CD4-positive, alpha-beta T cell (primary cell): ENCODE measurements around the gene TIMM13. TPM values are rescaled to one million over a fixed set of nuclear protein-coding genes. Genes with fewer than 3 reads are reported as not detected.

Experiments
- ATAC-seq: fragments of 200-7000 bp; cut with Tn5 transposase; one replicate; pipeline ENCODE4 v1.10.0; 2022; ENCODE audit warnings: mild to moderate bottlenecking; ENCODE audit not compliant: poor library complexity
- CTCF ChIA-PET: fragments of 350-600 bp; sonication (Branson Sonifier 250); formaldehyde crosslinking; loops from one replicate; lab custom pipeline; 2021; ENCODE audit warnings: antibody characterized with exemption, inconsistent platforms; lab: Charles Lee
- POLR2A ChIA-PET: fragments of 350-600 bp; sonication (Branson Sonifier 250); formaldehyde crosslinking; loops from one replicate; lab custom pipeline; 2021; ENCODE audit warnings: antibody characterized with exemption, inconsistent platforms; lab: Charles Lee
- DNase-seq, 14 experiments: peaks; one replicate each; pipeline ENCODE4 v3.0.0-alpha.2; 2013 to 2020; ENCODE audit warnings: mixed read lengths in 2 of 14
- H3K27ac ChIP-seq, 2 donors: one replicate each; pipeline versions ENCODE4 v1.5.1 to v1.7.0; 2013; ENCODE audit warnings: low read length in 2 of 2, low read depth in 1 of 2, mild to moderate bottlenecking in 1 of 2
- H3K27me3 ChIP-seq, 2 experiments: 1 replicate in 1 of 2; 2 replicates in 1 of 2; pipeline versions ENCODE4 v1.6.1 to v1.7.0; 2013; ENCODE audit warnings: low read length in 2 of 2, control low read depth in 1 of 2, mild to moderate bottlenecking in 1 of 2, moderate library complexity in 1 of 2; ENCODE audit not compliant: insufficient read depth in 2 of 2, control insufficient read depth in 1 of 2
- H3K36me3 ChIP-seq: one replicate; pipeline ENCODE4 v1.6.1; 2013; ENCODE audit warnings: low read length, control low read depth; ENCODE audit not compliant: insufficient read depth
- H3K4me1 ChIP-seq: one replicate; pipeline ENCODE4 v1.6.1; 2013; ENCODE audit warnings: low read length, control low read depth; ENCODE audit not compliant: insufficient read depth
- H3K4me3 ChIP-seq: one replicate; pipeline ENCODE4 v1.5.1; 2013; ENCODE audit warnings: mild to moderate bottlenecking, low read length, moderate library complexity
- H3K9me3 ChIP-seq, 2 experiments: 1 replicate in 1 of 2; 2 replicates in 1 of 2; pipeline versions ENCODE4 v1.6.1 to v1.7.0; 2013; ENCODE audit warnings: low read length in 2 of 2, mild to moderate bottlenecking in 2 of 2, control low read depth in 1 of 2, moderate library complexity in 1 of 2; ENCODE audit not compliant: control insufficient read depth in 1 of 2, insufficient read depth in 1 of 2
- H3K27ac Mint-ChIP-seq: one replicate; pipeline ENCODE4 v1.8.0; 2020; ENCODE audit warnings: mixed read lengths
- H3K27me3 Mint-ChIP-seq: one replicate; pipeline ENCODE4 v1.8.0; 2021; ENCODE audit warnings: mixed read lengths
- H3K36me3 Mint-ChIP-seq: one replicate; pipeline ENCODE4 v1.8.0; 2021; ENCODE audit warnings: low read depth, mixed read lengths
- H3K4me1 Mint-ChIP-seq: one replicate; pipeline ENCODE4 v1.8.0; 2021; ENCODE audit warnings: low read depth, mixed read lengths
- H3K4me3 Mint-ChIP-seq: one replicate; pipeline ENCODE4 v1.8.0; 2020; ENCODE audit warnings: mild to moderate bottlenecking, mixed read lengths
- H3K9me3 Mint-ChIP-seq: one replicate; pipeline ENCODE4 v1.8.0; 2020; ENCODE audit warnings: mixed read lengths
- CTCF ChIP-seq: fragments of 200-600 bp; IDR thresholded peaks from one replicate; pipeline ENCODE4 v1.8.0; 2022; ENCODE audit warnings: antibody characterized with exemption, mild to moderate bottlenecking
- intact Hi-C, 2 experiments: fragments of 100-400 bp; cut with DNase I in 1 of 2; cut with micrococcal nuclease in 1 of 2; formaldehyde crosslinking; loops; one replicate each; pipeline versions ENCODE4 v1.15.1 to v1.9.0; 2023 to 2025; cut with DNase I, micrococcal nuclease
- total RNA-seq, 174 experiments: library from RNA in 2 of 174; stranded (reverse) in 2 of 174; gene quantifications; one replicate each; pipeline ENCODE4 v1.2.3 and lab custom pipeline; 2021 to 2026

Gene TIMM13
- total RNA-seq, 2 experiments from 2014 or later, result 17.3 to 22.3 TPM

DNA sequence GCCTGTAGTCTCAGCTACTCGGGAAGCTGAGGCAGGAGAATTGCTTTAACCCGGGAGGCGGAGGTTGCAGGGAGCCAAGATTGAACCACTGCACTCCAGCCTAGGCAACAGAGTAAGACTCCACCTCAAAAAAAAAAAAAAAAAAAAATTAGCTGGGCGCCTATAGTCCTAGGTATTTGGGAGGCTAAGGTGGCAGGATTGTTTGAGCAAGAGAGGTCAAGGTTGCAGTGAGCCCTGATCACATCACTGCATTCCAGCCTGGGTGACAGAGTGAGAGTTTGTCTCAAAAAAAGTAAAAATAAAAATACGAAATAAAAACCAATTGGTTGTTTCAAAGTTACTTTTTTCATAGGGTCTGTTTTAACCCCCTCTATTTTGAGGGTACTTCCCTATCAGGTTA is 30.7 kb upstream of the TIMM13 start:
- Mint-ChIP-seq H3K36me3 (no peaks in the 10 kb centered on the region), H3K9me3 (no peaks in the 10 kb centered on the region), H3K4me1 (peaks cover 13% of the 10 kb centered on the region), H3K27ac (no peak overlapping the region), H3K27me3 (no peaks in the 10 kb centered on the region), H3K4me3 (no peak overlapping the region)
- DNase-seq (no peak), ATAC-seq (no peak)
- Histone ChIP-seq H3K4me3 (no peak overlapping the region), H3K9me3 (no peaks in the 10 kb centered on the region), H3K27me3 (peaks cover 0 to 3% of the 10 kb centered on the region in 2 experiments), H3K4me1 (peaks cover 43% of the 10 kb centered on the region), H3K36me3 (no peaks in the 10 kb centered on the region), H3K27ac (no peak overlapping the region)
- ChIA-PET CTCF (interaction anchor here (1.4 to 1.6 kb wide), 2 partner anchors 156 to 179 kb away, joined by 3 to 9 read pairs; no protein-coding TSS in a partner anchor), POLR2A (interaction anchor here (1.6 to 3.8 kb wide), 3 partner anchors 19 to 126 kb away, joined by 4 to 45 read pairs (median 36); partner anchors contain the start of genes GADD45B and TIMM13)
- intact Hi-C loops, result loop anchor here in 1 of 2 experiments (5.0 kb wide), 1 partner anchor 284 kb away; the partner anchor contains the start of gene SLC39A3
- TF ChIP-seq CTCF, result no peak

- H3K9me3 ChIP-seq, result no peaks in the 10 kb centered on the region
- peaks cover 0 to 3% of the 10 kb centered on the region in 2 experiments for H3K27me3 ChIP-seq
- intact Hi-C loops, result loop anchor here (1.0 to 5.0 kb wide), 3 partner anchors 31 to 285 kb away; partner anchors contain the start of genes PLEKHJ1 (in 1 of the 2), SF3A2 (in 1 of the 2) and SLC39A3 (in 1 of the 2)
- peak overlapping the region; percentile 56 to 64 for H3K27ac ChIP-seq
- Mint-ChIP-seq H3K36me3 (no peaks in the 10 kb centered on the region), H3K4me3 (peak overlapping the region; percentile 82), H3K9me3 (no peaks in the 10 kb centered on the region), H3K27me3 (no peaks in the 10 kb centered on the region), H3K4me1 (peaks cover 13% of the 10 kb centered on the region), H3K27ac (peak overlapping the region; percentile 75)
- POLR2A ChIA-PET, result interaction anchor here (0.6 to 3.8 kb wide), 16 partner anchors 11 to 1305 kb away, joined by 3 to 45 read pairs (median 4); partner anchors contain the start of genes GADD45B, PLEKHJ1, TCF3 and TIMM13
- H3K36me3 ChIP-seq, result no peaks in the 10 kb centered on the region
- peaks cover 38% of the 10 kb centered on the region for H3K4me1 ChIP-seq
- peak overlapping the region; percentile 34 for H3K4me3 ChIP-seq
- ATAC-seq (no peak), DNase-seq (no peak)
- TF ChIP-seq CTCF, result no peak
- CTCF ChIA-PET, result interaction anchor here (1.4 to 2.0 kb wide), 3 partner anchors 154 to 180 kb away, joined by 3 to 9 read pairs (median 9); no protein-coding TSS in a partner anchor
Measured at GRCh38 chr19:2457394-2458037, 30.1 kb upstream of the TIMM13 start.

GRCh38 chr19:2455851-2456570 is 28.6 kb upstream of the TIMM13 start:
- Mint-ChIP-seq H3K9me3 (no peaks in the 10 kb centered on the region), H3K27me3 (no peaks in the 10 kb centered on the region), H3K4me3 (peak overlapping the region; percentile 85), H3K4me1 (peaks cover 13% of the 10 kb centered on the region), H3K27ac (peak overlapping the region; percentile 30), H3K36me3 (no peaks in the 10 kb centered on the region)
- no peak for TF ChIP-seq CTCF
- peak; percentile 33 for ATAC-seq
- CTCF ChIA-PET, result interaction anchor here (1.1 to 2.0 kb wide), 2 partner anchors 156 to 181 kb away, joined by 3 to 9 read pairs; no protein-coding TSS in a partner anchor
- POLR2A ChIA-PET, result interaction anchor here (1.0 to 3.8 kb wide), 10 partner anchors 9 to 803 kb away, joined by 3 to 45 read pairs (median 4); partner anchors contain the start of genes GADD45B, PLEKHJ1, TCF3 and TIMM13
- Histone ChIP-seq H3K36me3 (no peaks in the 10 kb centered on the region), H3K4me1 (peaks cover 25% of the 10 kb centered on the region), H3K9me3 (no peaks in the 10 kb centered on the region), H3K27ac (no peak overlapping the region), H3K4me3 (peak overlapping the region; percentile 74), H3K27me3 (no peaks in the 10 kb centered on the region)
- DNase-seq, result peak in 9 of 14 experiments; percentile 19 to 83 (median 42)
- intact Hi-C loops, result loop anchor here (2.0 to 5.0 kb wide), 2 partner anchors 219 to 286 kb away; partner anchors contain the start of genes PLEKHJ1 (in 1 of the 2), SF3A2 (in 1 of the 2) and SLC39A3 (in 1 of the 2)
